GM19438 (cell line): ENCODE results near the gene UTP18.
"Not testable (repeated sequence)": the region's sequence is repeated elsewhere in the genome, so short reads cannot be mapped to it uniquely, and the experiment has no call there.

Experiments used
- ATAC-seq: cut with Tn5 transposase; IDR thresholded peaks from one replicate; pipeline ENCODE4 v1.9.1; 2021; ENCODE audit warnings: low read depth; ENCODE audit not compliant: unreplicated experiment

UTP18 gene

DNA sequence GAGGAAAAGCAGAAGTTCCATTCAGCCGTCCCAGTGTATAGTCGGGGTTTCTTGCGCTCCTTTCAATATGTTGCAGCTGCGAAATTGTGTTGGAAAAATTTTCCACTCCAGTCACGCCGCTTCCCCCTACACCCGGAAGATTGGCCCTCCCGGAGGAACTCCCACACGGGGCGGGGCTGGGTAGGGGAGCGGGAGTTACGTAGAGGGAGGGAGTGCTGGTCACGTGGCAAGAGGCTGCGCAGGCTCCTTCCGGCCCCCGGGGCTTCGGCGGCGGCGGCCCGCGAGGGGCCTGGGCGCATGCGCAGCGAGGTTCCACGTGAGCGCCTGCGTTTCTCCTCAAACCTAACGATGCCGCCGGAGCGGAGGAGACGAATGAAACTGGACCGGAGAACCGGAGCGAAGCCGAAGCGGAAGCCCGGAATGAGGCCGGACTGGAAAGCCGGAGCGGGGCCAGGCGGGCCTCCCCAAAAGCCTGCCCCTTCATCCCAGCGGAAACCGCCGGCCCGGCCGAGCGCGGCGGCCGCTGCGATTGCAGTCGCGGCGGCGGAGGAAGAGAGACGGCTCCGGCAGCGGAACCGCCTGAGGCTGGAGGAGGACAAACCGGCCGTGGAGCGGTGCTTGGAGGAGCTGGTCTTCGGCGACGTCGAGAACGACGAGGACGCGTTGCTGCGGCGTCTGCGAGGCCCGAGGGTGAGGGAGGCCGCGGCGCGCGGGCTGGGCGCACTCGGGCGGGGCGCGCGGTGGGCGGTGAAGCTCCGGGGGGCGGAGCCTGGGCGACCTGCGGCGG, at the start of gene UTP18:
Gene UTP18, plus strand, starts transcription at position 310 of the 787 bp plus-strand sequence. Its CDS starts 39 bp downstream, at position 349.
- peak; percentile 72 for ATAC-seq

DNA sequence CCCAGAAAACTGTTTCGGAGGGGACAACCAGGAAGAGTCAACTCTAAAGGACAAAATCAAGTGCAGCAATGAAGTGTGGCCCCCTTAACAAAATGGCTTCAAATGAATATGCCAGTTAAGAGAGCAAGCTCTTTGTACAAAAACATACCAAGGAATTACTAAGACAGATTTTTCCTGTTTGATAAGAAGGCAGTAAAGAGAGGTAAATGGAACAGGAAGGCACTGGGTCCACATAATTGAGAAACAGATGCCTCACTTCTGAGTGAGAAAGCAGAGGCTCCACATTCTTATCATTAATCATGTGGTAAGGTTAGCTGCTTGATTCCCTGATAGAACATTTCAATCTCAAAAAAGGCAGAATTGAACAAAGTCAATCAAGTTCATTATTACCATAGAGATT, 45.4 kb upstream of the UTP18 start:
- no peak for ATAC-seq

DNA sequence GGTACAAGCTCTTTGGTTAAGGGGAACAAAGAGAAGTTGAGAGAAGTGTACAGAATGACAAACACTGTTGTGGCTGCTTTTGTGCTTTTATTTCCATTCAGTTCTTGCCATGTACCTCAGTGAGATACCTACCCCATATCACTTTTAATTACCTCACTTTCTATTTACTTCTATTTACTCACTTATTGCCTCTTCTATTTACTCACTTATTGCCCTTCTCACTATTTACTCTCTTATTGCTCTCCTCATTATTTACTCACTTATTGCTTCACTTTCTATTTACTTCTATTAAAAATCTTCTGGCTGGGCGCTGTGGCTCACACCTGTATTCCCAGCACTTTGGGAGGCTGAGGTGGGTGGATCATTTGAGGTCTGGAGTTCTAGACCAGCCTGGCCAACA, 42.4 kb upstream of the UTP18 start:
- no peak for ATAC-seq

DNA sequence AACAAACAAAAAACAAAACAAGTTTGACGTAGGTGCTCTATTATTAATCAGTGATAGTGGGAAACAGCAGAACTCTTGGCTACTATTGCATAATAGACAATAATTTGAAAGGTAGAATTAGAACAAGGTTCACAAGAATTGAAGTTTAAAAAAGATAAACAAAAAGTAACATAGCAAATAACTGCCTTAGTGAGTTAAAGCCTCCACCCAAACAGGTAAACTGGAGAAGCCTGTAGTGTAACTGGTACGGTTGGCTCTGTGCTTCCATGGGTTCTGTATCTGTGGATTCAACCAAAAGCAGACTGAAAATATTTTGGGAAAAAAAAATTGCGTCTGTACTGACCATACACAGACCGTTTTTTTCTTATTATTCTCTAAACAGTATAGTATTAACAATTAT, 39.0 kb upstream of the UTP18 start:
- ATAC-seq, result no peak

DNA sequence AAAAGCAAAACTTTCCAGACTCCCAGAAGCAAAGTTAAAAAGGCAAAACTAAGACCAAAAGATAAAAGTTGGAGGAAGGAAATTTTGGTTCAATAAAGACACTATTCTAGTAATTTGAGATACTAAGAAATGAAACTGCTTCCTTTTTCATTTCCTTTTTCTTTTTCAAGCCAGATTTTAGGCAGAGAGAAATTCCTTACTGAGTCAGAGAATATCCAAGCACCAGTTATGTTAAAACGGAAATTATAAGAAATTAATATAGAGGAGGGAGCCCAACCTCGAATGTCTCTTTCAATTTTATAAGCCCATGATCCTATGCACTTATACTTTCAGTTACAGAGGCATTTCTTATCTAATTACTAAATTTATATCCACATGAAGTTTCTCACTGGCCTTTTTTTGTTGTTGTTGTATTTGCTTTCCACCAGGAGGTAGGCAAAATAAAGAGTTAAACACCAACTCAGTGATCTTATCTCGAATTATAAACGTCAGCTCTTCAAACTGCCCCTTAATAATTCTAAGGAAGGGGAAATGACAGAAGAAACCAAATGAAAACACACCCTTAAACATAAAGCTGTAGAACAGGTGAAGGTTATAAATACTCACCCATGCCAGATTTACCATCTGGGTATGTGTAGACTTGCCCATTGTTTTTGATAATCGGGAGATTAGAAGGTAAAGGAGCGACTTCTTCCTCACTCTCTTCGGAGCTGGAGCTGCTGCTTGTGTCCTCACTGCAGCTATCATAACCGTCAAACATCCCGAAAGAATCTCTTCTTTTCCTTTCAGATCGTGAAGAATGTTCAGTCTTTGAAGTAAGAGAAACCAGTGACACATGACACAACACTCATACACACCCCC, 35.7 kb upstream of the UTP18 start:
- ATAC-seq, result no peak

DNA sequence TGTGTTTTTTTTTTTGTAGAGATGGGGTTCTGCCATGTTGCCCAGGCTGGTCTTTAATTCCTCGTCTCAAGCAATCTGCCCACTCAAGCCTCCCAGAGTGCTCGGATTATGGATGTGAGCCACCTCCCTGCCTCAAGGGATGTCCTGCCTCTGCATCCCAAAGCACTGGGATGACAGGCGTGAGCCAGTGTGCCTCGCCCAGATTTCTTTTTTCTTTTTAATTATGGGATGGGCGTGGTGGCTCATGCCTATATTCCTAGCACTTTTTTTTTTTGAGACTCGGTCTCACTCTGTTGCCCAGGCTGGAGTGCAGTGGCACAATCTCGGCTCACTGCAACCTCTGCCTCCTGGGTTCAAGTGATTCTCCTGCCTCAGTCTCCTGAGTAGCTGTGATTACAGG, 34.8 kb upstream of the UTP18 start:
- not testable (repeated sequence) for ATAC-seq

DNA sequence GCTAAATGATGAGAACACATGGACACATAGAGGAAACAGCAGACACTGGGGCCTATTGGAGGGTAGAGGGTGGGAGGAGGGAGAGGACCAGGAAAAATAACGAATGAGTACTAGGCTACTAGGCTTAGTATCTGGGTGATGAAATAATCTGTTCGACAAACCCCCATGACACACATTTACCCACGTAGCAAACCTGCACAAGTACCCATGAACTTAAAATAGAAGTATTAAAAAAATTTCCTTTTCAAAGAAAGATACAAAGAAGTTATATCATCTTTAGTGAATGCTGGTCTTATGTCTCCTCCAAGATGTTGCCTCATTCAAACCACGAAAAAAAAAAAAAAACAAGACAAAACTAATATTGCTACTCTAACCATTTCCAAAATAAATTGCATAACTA, 32.2 kb upstream of the UTP18 start:
- no peak for ATAC-seq

DNA sequence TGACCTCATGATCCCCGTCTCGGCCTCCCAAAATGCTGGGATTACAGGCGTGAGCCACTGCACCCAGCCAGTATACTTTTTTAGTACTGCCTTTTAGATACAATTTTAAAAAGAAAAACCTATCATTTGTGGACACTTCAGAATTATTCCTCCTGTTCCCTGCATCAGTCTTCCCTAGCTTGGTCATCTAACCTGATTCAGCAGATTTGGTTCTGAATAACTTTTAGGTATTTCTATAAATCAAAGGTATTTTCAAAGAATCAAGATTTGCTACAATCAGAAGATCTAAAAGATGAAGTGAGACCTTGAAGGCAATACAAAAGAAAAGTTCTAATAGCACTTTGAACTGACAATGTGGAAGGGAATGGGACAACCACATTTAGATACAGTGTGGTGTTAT, 30.5 kb upstream of the UTP18 start:
- ATAC-seq, result no peak

DNA sequence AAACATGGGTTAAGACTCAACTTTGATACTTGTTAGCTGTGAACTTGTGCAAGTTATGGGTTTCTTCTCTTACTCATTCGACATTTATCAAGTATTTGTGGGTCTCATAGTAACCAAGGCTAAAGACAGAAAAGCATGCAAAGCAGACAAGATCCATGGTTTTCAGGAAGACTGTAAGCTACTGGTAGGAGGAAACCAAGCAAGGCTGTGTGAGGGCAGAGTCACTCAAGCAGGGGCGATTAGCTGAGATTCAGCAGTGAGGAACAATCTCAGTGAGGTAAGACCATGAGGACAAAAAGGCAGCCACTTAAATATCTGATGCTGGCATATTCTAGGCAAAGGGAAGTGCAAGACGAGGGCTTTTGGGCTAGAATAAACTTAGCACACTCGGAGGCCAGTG, 30.0 kb upstream of the UTP18 start:
- ATAC-seq, result no peak

DNA sequence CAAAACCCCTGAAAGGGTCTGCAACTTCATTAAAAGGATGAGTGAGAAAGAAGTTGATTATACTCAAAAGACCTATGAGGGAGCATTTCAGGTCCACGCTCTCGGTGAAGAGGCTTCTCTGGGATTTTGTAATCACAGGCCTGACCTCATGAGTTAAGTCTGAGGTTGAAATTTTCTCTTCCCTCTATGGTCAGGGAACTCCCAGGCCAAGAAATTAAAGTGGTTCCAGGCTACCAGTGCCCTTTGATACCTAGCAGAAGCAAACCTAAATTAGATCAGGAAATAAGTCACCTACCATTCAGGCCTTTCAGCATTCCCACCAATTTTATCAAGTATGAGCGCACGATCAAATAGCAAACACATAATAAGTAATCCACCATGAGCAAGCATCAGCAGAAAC, 28.3 kb upstream of the UTP18 start:
- no peak for ATAC-seq

DNA sequence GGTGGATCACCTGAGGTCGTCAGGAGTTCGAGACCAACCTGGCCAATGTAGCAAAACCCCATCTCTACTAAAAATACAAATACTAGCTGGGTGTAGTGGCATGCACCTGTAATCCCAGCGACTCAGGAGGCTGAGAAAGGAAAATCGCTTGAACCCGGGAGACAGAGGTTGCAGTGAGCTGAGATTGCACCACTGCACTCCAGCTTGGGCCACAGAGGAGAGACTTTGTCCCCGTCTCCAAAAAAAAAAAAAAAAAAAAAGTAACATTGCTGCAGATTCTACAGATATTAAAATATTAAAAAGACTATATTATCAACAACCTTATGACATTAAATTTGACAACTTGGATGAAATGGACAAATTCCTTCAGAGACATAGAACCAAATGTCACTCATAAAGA, 26.2 kb upstream of the UTP18 start:
- ATAC-seq, result no peak

DNA sequence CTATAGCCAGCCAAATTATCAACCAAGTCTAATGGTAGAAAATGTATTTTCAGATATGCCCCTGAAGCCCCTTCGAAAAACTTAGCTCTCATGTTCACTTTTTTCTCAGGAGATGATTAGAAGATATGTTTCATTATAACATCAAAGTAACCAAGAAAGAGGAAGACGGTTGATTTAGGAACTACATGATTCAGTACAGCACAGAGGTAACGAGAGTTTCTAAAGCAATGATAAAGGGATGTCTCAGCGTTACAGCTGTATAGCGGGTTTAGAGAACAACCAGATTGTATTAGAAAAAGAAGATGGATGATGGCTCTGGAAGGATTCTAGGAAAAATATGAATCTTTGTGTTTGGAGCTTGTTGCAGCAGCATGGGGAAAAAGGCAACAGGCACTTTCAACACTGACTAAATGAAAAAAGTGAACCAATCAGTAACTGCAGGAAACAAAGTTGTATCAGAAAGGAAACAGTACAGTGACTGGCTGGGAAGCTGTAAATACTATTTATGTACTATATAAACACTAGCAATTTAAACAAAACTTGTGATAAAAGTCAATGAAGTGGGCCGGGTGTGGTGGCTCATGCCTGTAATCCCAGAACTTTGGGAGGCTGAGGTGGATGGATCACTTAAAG, 22.0 kb upstream of the UTP18 start:
- peak; percentile 73 for ATAC-seq

DNA sequence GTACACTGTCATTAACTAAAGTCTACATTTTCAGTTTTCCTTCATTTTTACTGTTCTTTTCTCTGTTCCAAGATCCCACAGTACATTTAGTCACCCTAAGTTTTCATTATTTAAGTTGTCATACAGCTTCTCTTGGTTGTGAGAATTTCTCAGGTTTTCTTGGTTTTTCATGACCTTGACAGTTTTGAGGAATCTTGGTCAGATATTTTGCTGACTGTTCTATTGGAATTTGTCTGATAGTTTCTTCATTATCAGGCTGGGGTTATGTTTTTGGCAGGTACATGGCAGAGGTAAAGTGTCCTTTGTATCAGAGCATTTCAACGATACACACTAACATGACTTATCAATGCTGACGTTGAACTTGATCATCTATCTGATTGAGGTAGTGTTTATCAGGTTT, 20.1 kb upstream of the UTP18 start:
- no peak for ATAC-seq

DNA sequence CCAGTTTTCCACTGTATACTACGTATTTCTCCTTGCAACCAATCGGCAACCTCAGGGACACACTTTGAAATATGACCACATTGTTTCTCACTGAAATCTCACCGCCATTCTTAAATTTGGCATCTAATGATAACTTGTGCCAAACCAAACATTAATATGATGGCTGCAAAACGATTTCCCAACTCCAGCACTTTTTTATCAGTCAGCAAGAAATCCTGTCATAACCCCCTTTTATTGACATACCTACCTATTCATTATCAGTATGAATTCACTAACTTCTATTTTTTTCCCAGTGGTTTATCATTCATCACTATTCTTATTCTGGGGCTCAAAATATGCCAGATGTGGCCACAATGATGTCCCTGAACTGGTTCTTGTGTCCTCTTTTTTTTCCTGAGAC, 16.3 kb upstream of the UTP18 start:
- ATAC-seq, result no peak

DNA sequence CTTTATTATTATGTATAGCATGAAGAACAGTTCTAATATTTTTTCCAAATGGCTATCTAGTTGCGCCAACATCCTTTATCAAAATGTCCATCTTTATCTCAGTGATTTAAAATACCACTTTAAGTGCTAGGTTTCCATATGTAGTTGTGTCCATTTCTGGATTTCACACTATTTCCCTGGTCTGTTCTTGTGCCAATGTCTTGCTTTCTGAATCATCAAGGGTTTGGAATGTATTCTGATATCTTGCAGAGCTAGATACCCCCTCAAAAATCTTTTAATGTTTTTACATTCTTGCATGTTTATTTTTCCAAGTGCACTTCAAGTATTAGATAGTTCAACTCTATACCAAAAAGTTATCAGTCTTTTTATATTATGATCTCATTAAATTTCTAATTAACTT, 14.8 kb upstream of the UTP18 start:
- ATAC-seq, result no peak

DNA sequence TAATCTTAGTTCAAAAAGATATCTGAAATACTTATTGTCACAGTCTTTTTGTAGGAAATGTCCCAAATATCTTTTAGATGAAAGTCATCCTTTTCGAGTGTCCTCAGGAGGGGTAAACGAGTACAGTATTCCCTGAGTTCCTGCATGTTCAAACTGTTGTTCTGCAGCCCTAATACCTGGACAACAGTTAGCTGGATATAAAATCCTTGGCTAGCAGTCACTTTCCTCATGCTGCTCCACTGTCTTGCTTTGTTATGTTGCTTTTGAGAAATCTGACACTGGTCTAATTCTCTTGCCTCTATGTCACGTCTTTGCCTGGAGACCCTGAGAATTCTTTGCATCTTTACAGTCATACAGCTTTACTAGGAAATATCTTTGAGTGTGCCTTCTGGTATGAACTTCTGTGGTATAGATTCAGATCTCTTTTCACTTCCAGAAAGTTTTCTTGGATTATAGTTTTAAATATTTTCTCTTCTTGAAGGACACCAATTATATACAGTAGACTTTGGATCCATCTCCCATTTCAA, 10.0 kb upstream of the UTP18 start:
- no peak for ATAC-seq

DNA sequence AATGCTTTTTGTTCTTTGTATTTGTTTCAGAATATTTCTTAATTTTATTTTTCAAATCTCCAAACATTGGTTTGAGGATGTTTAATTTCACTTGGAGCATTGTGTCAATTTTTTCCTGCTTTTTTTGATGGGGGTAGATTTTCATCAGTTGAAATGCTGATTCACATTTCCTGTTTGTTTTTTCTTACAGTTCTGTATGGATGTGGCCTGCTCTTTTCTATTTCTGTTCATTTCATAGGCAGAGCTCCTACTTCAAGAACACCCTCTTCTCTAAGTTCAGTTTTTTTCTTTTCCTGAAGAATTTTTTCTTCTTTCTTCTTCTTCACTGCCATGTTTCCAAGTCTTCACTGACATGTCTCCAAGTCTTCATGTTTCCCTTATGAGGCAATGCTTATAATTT, 9.3 kb upstream of the UTP18 start:
- ATAC-seq, result no peak

DNA sequence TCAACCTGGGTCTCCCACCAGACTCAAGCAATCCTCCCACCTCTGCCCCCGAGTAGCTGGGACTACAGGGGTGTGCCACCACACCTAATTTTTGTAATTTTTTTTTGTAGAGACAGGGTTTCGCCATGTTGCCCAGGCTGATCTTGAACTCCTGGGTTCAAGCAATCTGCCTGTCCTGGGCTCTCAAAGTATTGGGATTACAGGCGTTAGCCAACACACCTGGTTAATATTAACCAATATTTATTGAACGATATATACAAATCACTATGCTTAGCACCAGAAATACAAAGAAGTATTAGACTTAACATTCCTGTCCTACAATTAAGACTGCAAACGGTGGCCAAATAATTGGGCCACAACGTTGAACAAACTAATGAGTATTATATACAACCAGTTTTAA, 4.7 kb upstream of the UTP18 start:
- no peak for ATAC-seq

DNA sequence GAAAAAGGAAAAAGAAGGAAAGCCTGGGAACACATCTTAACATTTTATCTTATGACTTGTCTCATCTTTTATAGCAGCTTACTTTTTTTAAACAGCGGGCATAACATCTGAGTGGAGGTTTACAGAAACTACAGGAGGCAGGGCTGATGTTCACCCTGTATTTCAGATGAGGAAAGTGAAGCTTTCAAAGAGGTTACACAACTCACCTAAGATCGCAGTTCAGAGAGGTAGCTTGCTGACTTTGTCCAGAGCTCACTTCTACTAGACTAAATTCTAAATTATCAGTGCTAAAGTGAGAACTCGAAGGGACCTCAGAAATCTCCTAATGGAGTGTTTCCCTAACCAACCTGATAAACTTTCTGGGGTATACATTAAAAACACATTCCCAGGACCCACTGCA, 4.2 kb upstream of the UTP18 start:
- no peak for ATAC-seq

DNA sequence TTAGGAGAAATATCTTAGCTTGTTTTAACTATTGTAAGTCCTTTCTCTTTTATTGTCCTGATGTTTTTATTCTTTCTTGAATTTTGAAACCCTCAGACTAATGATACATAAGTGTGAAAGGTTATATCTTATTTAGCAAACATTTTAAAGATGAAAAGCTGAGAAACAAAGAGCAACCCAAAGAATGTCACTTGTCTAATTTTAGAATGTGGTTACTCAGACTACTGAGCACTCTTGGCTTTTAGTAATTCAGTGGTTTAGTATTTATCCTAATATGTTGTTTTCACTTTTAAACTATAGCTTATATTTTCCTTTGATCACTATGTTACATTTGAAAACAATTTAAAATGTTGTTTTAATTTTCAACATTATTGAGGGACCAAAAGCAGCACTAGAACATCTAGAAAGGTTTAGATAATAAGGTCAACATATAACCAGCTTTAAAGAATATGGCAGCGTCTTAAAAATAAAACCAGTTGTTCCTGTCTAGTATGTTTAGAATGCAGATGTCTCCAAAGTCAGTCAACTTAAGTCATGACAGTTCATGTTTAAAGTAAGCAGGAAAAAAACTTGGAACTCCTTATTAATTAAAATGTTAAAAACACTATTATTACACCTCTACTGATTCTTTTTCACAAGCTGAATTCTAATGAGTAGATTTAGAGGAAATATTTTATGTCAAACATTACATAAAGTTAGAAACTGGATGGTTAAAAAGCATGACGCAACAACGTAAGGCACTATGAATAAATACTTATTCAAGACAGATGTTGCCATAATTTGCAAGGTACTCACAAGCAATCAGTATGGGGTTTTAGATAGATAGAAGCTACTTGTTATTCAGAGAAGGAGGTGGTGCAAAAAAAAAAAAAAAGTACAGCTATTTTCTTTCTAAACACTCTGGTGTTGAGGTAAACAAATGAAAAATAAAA, 2.9 kb upstream of the UTP18 start:
- ATAC-seq, result no peak
